Inferior parietal cortex (tissue), 1 donor: Measurements from ENCODE around the gene TMEM88.
"Not testable (repeated sequence)": the region's sequence is repeated elsewhere in the genome, so short reads cannot be mapped to it uniquely, and the experiment has no call there.

Experiments
- DNase-seq: peaks from one replicate; pipeline ENCODE4 v3.0.0-alpha.2; 2016; ENCODE audit errors: extremely low spot score

The TMEM88 gene, protein sequence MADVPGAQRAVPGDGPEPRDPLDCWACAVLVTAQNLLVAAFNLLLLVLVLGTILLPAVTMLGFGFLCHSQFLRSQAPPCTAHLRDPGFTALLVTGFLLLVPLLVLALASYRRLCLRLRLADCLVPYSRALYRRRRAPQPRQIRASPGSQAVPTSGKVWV

GRCh38 chr17:7854851-7855659, at the start of gene TMEM88:
TMEM88 (plus strand) TSS chr17:7855066; CDS start chr17:7855075, 9 bp downstream.
- no peak for DNase-seq

DNA sequence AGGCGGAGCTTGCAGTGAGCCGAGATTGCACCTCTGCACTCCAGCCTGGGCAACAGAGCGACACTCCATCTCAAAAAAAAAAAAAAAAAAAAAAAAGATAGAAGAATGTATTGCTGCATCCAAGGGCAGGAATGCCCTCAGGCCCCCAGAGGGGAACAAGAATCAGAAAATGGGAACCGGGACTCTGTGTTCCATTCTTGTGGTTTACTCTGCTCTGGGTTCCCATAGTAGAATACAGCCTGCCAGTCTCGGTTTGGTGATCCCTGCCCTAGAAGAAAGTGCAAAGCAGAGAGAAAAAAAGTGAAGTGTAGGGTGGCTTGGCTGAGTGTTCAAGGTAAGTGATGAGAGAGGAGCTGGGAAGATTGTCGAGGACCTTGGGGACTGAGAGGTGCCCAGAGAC, 48.3 kb upstream of the TMEM88 start:
- DNase-seq = no peak

GRCh38 chr17:7807206-7807605, 47.7 kb upstream of the TMEM88 start:
- DNase-seq = no peak

DNA sequence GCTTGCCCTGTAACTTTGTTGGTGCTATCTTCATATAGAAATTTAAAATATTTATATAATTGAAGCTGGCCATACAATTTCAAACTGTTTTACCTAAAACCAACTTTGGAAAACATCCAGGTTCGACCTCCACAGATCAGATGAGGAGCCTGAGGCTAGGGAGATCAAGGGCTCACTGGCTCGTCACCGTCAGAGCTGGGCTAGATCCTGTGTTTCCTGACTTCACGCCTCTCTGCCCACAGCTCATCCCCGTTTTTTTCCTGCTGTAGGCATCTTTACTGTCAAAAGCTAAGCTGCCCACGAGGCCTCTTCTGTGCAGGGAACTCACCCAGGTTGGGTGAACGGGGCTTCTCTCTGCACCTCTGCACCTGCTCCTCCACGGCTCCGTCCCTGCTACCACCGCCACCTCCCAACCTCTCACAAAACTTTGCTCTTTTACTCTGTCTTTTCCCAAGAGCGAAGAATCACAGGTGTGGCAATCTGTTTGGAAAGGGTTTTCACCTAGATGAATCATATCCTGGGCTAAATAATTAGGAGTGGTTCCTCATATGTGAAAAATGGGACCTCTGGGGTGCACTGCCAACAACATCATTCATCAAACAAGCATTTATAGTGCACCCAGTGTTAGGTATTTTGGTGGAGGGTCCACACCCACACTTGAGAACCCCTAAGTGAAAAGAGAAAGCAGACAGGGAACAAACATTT, 45.6 kb upstream of the TMEM88 start:
- DNase-seq = no peak

GRCh38 chr17:7809791-7810343, 45.0 kb upstream of the TMEM88 start:
- not testable (repeated sequence) for DNase-seq

GRCh38 chr17:7811251-7811650, 43.6 kb upstream of the TMEM88 start:
- DNase-seq = no peak

DNA sequence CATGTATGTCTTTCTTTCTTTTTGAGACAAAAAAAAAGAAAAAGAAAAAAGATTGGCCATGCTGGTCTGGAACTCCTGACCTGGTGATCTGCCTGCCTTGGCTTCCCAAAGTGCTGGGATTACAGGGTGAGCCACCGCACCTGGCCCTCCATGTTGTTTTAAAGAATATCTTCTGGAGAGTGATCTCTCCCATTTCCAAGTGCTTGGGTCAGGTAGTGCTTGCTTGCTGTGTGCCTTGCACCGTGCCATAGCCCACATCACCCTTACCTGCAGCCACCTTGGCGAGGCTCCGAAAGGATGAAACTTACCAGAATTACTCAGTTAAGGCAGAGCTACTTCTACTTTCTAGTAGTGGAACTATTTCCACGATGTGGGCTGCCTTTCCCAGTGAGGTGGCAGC, 39.9 kb upstream of the TMEM88 start:
- DNase-seq = no peak

GRCh38 chr17:7816926-7817642, 37.8 kb upstream of the TMEM88 start:
- DNase-seq = no peak

- no peak for DNase-seq
Measured at GRCh38 chr17:7817643-7817964, 37.3 kb upstream of the TMEM88 start.

DNA sequence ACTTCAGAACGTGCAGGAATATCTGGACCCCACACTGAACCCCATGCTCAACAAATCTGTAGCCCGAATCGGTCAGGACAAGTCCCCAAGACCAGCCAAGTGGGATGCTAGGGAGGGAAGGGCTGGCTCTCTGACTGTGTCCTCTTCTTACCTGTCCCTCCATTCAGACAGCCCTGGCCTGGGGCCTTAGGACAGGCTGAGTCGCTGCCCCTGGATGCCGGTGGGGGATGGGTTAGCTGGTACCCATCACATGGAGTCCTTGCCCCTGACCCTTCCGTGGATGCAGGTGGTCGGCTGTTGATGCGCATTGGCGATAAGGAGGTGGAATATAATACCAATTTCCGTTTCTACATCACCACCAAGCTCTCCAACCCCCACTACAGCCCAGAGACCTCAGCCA, 36.8 kb upstream of the TMEM88 start:
- DNase-seq = no peak

GRCh38 chr17:7818746-7819645, 35.9 kb upstream of the TMEM88 start:
- DNase-seq = no peak

GRCh38 chr17:7820231-7820630, 34.6 kb upstream of the TMEM88 start:
- no peak for DNase-seq

DNA sequence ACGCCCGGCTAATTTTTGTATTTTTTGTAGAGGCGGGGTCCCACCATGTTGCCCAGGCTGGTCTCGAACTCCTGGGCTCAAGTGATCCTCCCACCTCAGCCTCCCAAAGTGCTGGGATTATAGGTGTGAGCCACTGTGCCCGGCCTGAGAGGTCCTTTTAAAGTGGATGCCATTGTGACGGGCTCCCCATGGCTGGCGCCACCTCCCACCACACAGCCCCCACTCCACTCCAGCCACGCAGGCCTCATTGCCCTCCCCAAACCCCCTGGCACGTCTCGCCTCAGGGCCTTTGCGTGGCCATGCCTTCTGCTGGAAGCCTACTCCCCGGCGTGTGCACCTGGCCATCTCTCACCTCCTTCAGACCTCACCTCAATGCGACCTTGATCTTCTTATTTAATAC, 32.7 kb upstream of the TMEM88 start:
- no peak for DNase-seq

- DNase-seq = no peak
Measured at GRCh38 chr17:7823581-7824001, 31.3 kb upstream of the TMEM88 start.

DNA sequence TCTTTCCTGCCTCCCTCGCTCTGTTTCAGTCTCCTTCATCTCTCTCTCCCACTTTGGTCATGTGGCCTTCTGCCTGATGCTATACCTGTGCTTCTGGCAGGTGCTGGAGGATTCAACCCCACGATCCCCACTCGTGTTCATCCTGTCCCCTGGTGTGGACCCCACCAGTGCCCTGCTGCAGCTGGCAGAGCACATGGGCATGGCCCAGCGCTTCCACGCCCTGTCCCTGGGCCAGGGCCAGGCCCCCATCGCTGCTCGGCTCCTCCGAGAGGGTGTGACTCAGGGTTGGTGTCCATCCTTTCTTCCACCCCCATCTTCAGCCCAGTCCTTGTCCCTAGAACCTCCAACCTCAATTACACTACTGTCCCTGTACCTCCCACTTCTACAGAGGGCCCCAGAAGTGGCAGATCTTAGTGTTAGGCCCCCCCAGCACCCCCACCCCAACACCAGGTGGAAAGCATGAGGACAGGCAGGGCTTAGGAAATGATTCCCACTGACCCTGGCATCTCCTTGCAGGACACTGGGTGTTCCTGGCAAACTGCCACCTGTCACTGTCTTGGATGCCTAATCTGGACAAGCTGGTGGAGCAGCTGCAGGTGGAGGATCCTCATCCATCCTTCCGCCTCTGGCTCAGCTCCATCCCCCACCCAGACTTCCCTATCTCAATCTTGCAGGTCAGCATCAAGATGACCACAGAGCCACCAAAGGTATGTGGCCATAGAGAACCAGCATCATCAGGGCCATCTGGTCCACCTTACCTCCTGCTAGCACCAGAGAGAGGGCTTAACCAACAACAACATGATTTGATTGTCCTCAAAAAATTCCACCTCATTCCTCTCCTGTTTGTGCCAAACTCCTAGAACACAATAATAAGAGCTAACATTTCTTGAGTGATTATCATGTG, 30.6 kb upstream of the TMEM88 start:
- DNase-seq = no peak

- peak; percentile 13 for DNase-seq
Measured at GRCh38 chr17:7825206-7825990, 29.5 kb upstream of the TMEM88 start.

DNA sequence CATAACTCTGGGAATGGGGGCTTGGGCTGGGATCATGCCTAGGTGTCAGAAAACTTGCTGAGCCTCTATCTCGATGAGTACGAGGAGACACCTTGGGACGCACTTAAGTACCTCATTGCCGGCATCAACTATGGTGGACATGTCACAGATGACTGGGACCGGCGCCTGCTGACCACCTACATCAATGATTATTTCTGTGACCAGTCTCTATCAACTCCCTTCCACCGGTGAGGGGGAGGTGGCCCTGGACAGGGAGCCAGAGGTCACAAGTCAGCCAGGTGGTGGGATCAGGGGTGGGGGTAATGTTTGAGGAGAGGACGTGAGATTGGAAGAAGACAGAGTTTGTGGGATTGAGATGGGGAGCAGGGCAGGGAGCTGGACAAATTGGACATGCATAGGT, 24.2 kb upstream of the TMEM88 start:
- no peak for DNase-seq

GRCh38 chr17:7831233-7831632, 23.6 kb upstream of the TMEM88 start:
- DNase-seq = no peak

DNA sequence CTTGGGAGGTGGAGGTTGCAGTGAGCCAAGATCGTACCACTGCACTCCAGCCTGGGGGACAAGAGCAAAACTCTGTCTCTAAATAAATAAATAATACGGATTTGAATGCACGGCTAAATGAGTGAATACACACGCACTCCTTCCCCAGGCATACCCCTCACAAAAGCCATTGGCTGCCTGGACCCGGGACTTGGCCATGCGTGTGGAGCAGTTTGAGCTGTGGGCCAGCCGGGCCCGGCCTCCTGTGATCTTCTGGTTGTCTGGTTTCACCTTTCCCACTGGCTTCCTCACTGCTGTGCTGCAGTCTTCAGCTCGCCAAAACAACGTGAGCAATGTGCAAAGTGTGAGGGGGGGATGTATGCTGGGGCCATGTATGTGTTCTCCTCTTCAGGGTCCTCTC, 22.4 kb upstream of the TMEM88 start:
- no peak for DNase-seq
